ENCODE data around the gene UNC93A.

GRCh38 chr6:167285077-167285770 is 5.9 kb upstream of the UNC93A start:
- no peak for TF ChIP-seq POLR2A (IDR thresholded peaks at IDR 0.05; ENCODE audit: low read depth, low read length)
- TF ChIP-seq POLR2AphosphoS5 (IDR thresholded peaks at IDR 0.05; ENCODE audit: low read depth, low read length): no peak
- TF ChIP-seq TAF1 (IDR thresholded peaks at IDR 0.05; ENCODE audit: low read depth, low read length): no peak
- TF ChIP-seq SPI1 (IDR thresholded peaks at IDR 0.05; ENCODE audit: low read depth, low read length): no peak

Measured in GM12891 (cell line).